ENCODE measurements around the gene YIPF3.

The YIPF3 gene

DNA sequence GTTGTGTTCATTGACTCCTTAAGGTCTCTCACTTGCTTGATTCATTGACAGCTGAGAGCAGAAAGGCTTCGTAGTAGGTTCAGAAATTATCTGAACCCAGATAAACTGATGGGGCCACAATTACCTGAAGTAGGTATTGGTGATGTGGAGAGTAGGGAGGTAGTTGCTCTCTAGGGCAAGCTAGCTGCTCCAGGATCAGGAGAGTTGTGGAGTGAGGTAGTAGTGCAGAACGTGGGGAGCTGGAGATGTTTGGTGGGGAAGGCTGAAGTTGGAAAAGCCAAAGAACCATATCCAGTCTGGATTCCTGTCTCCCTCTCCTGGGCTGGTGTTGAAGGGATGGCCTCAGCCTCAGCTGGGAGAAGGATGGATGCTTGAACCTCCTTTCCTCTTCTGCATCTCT, 23.5 kb downstream of the YIPF3 start:
- no peak for DNase-seq (ENCODE audit: low spot score)
- in situ Hi-C loops (cut with MboI; ENCODE audit: low pct_unique_long_range_greater_than_20kb, low sequenced_read_pairs, unreplicated experiment): no loop called here
- TF ChIP-seq, protein P1, sequence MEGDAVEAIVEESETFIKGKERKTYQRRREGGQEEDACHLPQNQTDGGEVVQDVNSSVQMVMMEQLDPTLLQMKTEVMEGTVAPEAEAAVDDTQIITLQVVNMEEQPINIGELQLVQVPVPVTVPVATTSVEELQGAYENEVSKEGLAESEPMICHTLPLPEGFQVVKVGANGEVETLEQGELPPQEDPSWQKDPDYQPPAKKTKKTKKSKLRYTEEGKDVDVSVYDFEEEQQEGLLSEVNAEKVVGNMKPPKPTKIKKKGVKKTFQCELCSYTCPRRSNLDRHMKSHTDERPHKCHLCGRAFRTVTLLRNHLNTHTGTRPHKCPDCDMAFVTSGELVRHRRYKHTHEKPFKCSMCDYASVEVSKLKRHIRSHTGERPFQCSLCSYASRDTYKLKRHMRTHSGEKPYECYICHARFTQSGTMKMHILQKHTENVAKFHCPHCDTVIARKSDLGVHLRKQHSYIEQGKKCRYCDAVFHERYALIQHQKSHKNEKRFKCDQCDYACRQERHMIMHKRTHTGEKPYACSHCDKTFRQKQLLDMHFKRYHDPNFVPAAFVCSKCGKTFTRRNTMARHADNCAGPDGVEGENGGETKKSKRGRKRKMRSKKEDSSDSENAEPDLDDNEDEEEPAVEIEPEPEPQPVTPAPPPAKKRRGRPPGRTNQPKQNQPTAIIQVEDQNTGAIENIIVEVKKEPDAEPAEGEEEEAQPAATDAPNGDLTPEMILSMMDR (IDR thresholded peaks at IDR 0.05; ENCODE audit: extremely low read depth, insufficient read depth, missing control alignments): no peak

DNA sequence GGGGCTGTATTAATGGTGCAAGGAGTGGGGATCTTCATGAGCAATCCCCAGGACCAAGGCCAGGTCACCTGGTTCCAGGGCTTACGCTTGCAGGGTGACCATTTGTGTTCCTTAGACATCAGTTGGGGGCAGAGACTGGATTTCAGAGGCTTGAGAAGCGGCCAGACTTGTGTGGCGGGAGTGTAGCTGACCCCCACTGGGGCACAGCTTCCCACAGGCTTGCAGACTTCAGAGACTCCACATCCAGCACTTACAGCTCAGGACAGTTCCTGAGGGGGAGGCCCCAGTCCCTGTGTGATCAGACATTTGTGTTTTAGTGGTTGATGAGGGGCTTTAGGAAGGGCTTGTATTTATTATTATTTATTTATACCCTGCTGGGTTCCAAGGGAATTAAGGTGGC, 24.1 kb downstream of the YIPF3 start:
- in situ Hi-C loops (cut with MboI; ENCODE audit: low pct_unique_long_range_greater_than_20kb, low sequenced_read_pairs, unreplicated experiment): no loop called here

DNA sequence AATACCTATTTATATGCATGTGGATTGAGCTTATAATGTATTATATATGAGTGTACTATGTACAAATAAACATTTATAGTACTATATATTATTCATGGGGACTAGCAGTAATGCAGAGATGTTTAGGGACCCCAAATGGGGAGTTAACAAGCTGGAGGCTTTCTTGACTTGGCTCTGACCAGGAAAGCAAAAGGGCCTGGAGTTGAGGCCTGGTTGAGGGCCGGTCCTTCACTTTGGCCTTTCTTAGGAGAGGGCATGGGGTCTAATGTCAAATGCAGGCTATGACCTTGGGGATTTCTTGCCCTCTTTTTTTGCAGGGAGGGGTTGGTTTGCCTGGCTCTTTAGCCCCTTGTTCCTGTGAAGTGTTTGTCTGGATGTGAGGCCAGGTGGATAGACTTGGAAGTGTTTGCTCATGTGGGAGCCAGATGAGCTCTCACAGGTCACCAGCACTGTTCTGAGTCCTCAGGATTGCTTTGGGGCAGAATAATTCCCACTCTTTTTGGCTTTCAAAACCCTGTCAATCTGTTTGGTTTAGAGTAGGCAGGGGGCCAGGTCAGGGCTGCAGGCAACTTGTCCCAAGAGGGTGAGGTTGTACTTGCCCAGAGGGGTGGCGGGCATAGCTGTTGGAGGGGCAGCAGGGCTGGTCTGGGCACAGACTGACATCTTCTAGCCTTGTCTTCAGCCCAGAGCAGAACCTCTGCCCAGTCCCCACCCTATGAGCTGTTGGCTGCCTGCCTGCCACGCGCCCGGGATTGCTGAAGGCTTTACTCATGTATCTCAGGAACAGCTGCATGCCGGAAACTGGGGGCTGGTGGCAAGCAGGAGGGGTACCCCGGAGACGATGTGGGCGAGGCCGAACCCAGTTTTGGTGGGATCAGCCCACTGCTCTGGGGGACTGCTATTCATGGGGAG, 24.7 kb downstream of the YIPF3 start:
- TF ChIP-seq, protein P1 (IDR thresholded peaks at IDR 0.05; ENCODE audit: extremely low read depth, insufficient read depth, missing control alignments): no peak
- in situ Hi-C loops (cut with MboI; ENCODE audit: low pct_unique_long_range_greater_than_20kb, low sequenced_read_pairs, unreplicated experiment): no loop called here

More for the DNA sequence above, 24.1 kb downstream of the YIPF3 start:
- DNase-seq (ENCODE audit: low spot score): no peak
- TF ChIP-seq, protein P1 (IDR thresholded peaks at IDR 0.05; ENCODE audit: extremely low read depth, insufficient read depth, missing control alignments): no peak

GRCh38 chr6:43490523-43490939, 26.2 kb downstream of the YIPF3 start:
- in situ Hi-C loops (cut with MboI; ENCODE audit: low pct_unique_long_range_greater_than_20kb, low sequenced_read_pairs, unreplicated experiment): no loop called here
- no peak for DNase-seq (ENCODE audit: low spot score)
- TF ChIP-seq, protein P1 (IDR thresholded peaks at IDR 0.05; ENCODE audit: extremely low read depth, insufficient read depth, missing control alignments): no peak

More for the DNA sequence above, 24.7 kb downstream of the YIPF3 start:
- DNase-seq (ENCODE audit: low spot score): no peak

DNA sequence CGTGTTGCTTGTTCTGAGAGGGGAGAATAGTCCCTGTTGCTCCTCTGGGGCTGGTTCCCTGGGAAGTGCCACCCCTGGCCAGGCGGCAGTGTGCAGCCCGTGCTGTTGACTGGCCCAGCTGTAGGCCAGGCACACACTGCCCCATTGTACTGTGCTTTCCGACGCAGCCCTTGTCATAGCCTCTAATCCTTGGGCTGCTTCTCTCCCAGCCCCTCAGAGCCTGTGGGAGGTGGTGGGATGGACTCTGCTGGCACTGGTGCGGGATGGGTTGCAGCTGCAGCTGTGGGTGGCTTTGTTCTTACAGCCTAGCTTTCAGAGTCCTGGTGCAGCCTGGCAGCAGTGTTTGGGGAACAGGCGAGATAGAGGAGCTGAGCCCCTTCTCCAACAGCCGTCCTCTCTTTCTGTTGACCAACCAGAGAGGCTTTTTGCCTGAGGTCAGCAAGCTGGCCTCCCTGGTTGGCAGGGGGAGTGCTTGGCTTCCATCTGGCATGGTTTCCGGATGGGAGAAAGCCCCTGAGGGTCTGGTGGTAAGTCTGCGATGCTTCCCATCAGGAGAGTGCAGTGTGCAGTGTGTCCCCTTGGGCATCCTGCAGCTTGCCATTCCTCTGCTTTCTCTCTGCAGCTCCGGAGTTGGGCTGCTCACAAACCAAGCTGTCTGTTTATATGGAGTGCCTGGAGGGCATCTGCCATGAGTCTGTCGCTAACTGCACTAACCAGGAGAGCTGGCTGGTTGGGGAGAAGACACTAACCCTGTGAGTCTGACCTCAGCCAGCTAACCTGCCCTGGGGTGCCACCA, 27.3 kb downstream of the YIPF3 start:
- TF ChIP-seq, protein P1 (IDR thresholded peaks at IDR 0.05; ENCODE audit: extremely low read depth, insufficient read depth, missing control alignments): no peak
- DNase-seq (ENCODE audit: low spot score): no peak
- in situ Hi-C loops (cut with MboI; ENCODE audit: low pct_unique_long_range_greater_than_20kb, low sequenced_read_pairs, unreplicated experiment): no loop called here

DNA sequence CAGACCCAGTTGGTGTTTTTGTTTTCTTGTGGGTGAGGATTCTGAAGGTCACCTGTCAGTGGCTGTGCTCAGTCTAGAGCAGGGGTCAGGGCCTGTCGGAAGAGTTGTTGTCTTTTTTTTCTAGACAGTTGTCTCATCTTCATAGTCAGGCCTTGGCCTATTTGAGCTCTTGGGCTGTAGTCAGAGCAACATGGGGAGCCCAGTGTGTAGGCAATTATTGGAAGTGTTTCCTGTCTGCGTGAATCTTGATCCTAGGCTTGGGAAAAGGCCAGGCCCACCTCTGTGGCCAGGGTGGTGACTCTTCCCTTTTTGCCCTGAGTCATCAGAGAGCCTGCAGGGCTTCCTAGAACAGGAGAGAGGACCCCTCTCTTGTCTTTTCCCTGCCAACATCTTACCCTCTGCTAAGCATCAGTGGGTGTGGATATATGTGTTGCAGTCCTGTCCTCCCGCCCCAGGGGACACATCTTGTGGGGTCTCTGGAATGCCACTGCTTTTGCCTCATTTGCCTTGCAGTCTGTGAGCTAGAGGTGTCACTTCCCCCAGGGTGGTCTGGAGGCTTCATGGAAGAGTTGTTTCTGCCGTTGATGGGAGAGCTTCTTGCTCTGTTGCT, 28.0 kb downstream of the YIPF3 start:
- TF ChIP-seq, protein P1 (IDR thresholded peaks at IDR 0.05; ENCODE audit: extremely low read depth, insufficient read depth, missing control alignments): no peak
- DNase-seq (ENCODE audit: low spot score): no peak
- in situ Hi-C loops (cut with MboI; ENCODE audit: low pct_unique_long_range_greater_than_20kb, low sequenced_read_pairs, unreplicated experiment): no loop called here
